Smooth muscle cell (in vitro differentiated cells): ENCODE data around the gene MAN1B1. TPM values are rescaled to one million over a fixed set of nuclear protein-coding genes. Genes with fewer than 3 reads are reported as not detected.
A peak's percentile ranks its signal among the peaks of the same experiment; 100 is the strongest.

Experiments used
- DNase-seq: peaks from one replicate; lab custom pipeline; 2025; ENCODE audit not compliant: unreplicated experiment; lab: John Stamatoyannopoulos, UW
- H2AFZ ChIP-seq: fragments of 200-600 bp; sonication (generic); 2 replicates; pipeline ENCODE4 v1.6.0; 2016; ENCODE audit warnings: antibody characterized with exemption, low read depth, mild to moderate bottlenecking
- H3F3A ChIP-seq: fragments of 200-600 bp; sonication (generic); 2 replicates; pipeline ENCODE4 v1.6.0; 2017; ENCODE audit warnings: antibody characterized with exemption, low read depth
- H3K27ac ChIP-seq: fragments of 200-600 bp; sonication (generic); 2 replicates; pipeline ENCODE4 v1.5.1; 2016; ENCODE audit warnings: low read depth, mild to moderate bottlenecking
- H3K27me3 ChIP-seq: fragments of 200-600 bp; sonication (generic); 2 replicates; pipeline ENCODE4 v1.6.1; 2016; ENCODE audit warnings: low read depth, mild to moderate bottlenecking
- H3K36me3 ChIP-seq: fragments of 200-600 bp; sonication (generic); 2 replicates; pipeline ENCODE4 v1.5.1; 2016; ENCODE audit warnings: low read depth
- H3K4me1 ChIP-seq: fragments of 200-600 bp; sonication (generic); 2 replicates; pipeline ENCODE4 v1.5.1; 2016; ENCODE audit warnings: low read depth
- H3K4me2 ChIP-seq: fragments of 200-600 bp; sonication (generic); 2 replicates; pipeline ENCODE4 v1.6.0; 2016; ENCODE audit warnings: mild to moderate bottlenecking
- H3K4me3 ChIP-seq: fragments of 200-600 bp; sonication (generic); 2 replicates; pipeline ENCODE4 v1.5.1; 2016; ENCODE audit warnings: mild to moderate bottlenecking
- H3K79me2 ChIP-seq: fragments of 200-600 bp; sonication (generic); 2 replicates; pipeline ENCODE4 v1.6.0; 2016; ENCODE audit warnings: low read depth, mild to moderate bottlenecking
- H3K9ac ChIP-seq: fragments of 200-600 bp; sonication (generic); 2 replicates; pipeline ENCODE4 v1.6.0; 2016; ENCODE audit warnings: low read depth
- H3K9me3 ChIP-seq: fragments of 200-600 bp; sonication (generic); replicated peaks from 2 replicates; pipeline ENCODE4 v1.5.1; 2016; ENCODE audit warnings: low read depth
- H4K20me1 ChIP-seq: fragments of 200-600 bp; sonication (generic); 2 replicates; pipeline ENCODE4 v1.6.0; 2016; ENCODE audit warnings: low read depth
- CTCF ChIP-seq: fragments of 200-600 bp; sonication (generic); IDR thresholded peaks from 2 replicates; pipeline ENCODE4 v1.5.1; 2017; ENCODE audit warnings: borderline replicate concordance, mild to moderate bottlenecking, antibody characterized with exemption; ENCODE audit not compliant: insufficient read depth, poor library complexity, severe bottlenecking
- whole genome bisulfite sequencing: methylation state at CpG from one replicate; pipeline ENCODE4 v1.1.7; 2016; ENCODE audit warnings: low lambda C conversion rate; 5-methylcytosine and 5-hydroxymethylcytosine counted together
- polyA plus RNA-seq: library from polyadenylated mRNA; unstranded; fragments of >200 nt; fragmentation: Nextera tagmentation; extraction: Ambion mirVana; gene quantifications from 2 replicates; pipeline ENCODE4 v1.2.1, GENCODE V29; 2016
- total RNA-seq: library from RNA; depleted of rRNA; stranded (reverse); fragments of >200 nt; gene quantifications from 2 replicates; pipeline ENCODE4 v1.2.3, GENCODE V29; 2014

MAN1B1 gene
- total and polyA plus RNA-seq, 2 experiments from 2014 or later, result 62.9 to 97.1 TPM

- no peaks in the 10 kb centered on the region for H3K79me2 ChIP-seq
- TF ChIP-seq CTCF, result no peak
- no peaks in the 10 kb centered on the region for H3F3A ChIP-seq
- no peaks in the 10 kb centered on the region for H3K4me1 ChIP-seq
- H3K4me2 ChIP-seq, result peak within 1 kb of the TSS; percentile 51
- H3K36me3 ChIP-seq, result no peaks in the 10 kb centered on the region
- no peak within 1 kb of the TSS for H3K9ac ChIP-seq
- 23% methylated on average over 56 of the region's 104 CpGs for WGBS
- H3K9me3 ChIP-seq, result no peaks in the 10 kb centered on the region
- no peak within 1 kb of the TSS for H3K4me3 ChIP-seq
- peaks cover 79% of the 10 kb centered on the region for H3K27me3 ChIP-seq
- no peak within 1 kb of the TSS for H3K27ac ChIP-seq
- H2AFZ ChIP-seq, result no peak within 1 kb of the TSS
- H4K20me1 ChIP-seq, result no peaks in the 10 kb centered on the region
- peak; percentile 9 for DNase-seq
Observed at GRCh38 chr9:137138722-137139467, 52.1 kb downstream of the MAN1B1 start, which contains the start of gene GRIN1. Gene GRIN1 (plus strand): TSS chr9:137139154. CDS start chr9:137139487, 333 bp downstream.

DNA sequence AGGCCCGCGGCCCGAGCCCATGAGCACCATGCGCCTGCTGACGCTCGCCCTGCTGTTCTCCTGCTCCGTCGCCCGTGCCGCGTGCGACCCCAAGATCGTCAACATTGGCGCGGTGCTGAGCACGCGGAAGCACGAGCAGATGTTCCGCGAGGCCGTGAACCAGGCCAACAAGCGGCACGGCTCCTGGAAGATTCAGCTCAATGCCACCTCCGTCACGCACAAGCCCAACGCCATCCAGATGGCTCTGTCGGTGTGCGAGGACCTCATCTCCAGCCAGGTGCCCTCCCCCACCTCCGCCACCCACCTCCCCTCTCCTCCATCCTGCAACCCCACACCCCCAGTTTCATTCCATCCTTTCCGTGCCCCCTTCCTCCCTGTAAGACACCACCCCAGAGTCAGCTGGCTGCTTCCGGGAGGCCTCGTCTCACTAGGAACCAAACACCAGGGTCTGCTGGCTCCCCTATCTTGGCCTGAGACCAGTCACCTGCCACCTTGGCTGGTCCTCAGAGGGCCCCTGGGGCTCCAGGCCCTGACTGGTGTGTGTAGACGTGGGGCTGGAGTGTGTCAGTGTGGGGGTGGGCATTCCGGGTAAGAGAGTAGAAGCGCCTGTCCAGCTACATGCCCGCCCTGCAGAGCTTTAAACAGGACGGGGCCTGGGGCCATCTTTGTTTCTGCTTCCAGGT, 52.8 kb downstream of the MAN1B1 start:
- Histone ChIP-seq H3K9ac (no peak overlapping the region), H3K4me2 (no peak overlapping the region), H3K36me3 (no peaks in the 10 kb centered on the region), H4K20me1 (no peaks in the 10 kb centered on the region), H3K27ac (no peak overlapping the region), H3F3A (no peaks in the 10 kb centered on the region), H3K4me1 (no peaks in the 10 kb centered on the region), H3K79me2 (no peaks in the 10 kb centered on the region), H3K4me3 (no peak overlapping the region), H3K9me3 (no peaks in the 10 kb centered on the region), H2AFZ (no peak overlapping the region), H3K27me3 (peaks cover 79% of the 10 kb centered on the region)
- TF ChIP-seq CTCF, result no peak
- 44% methylated on average over 35 of the region's 37 CpGs for WGBS
- no peak for DNase-seq

GRCh38 chr9:137140151-137141012, 53.6 kb downstream of the MAN1B1 start:
- Histone ChIP-seq H3K4me2 (no peak overlapping the region), H3K27me3 (peaks cover 79% of the 10 kb centered on the region), H3K9ac (no peak overlapping the region), H4K20me1 (no peaks in the 10 kb centered on the region), H3K4me1 (no peaks in the 10 kb centered on the region), H3F3A (no peaks in the 10 kb centered on the region), H3K4me3 (no peak overlapping the region), H3K36me3 (no peaks in the 10 kb centered on the region), H2AFZ (no peak overlapping the region), H3K9me3 (no peaks in the 10 kb centered on the region), H3K27ac (no peak overlapping the region), H3K79me2 (no peaks in the 10 kb centered on the region)
- 79% methylated on average over 21 of the region's 26 CpGs for WGBS
- DNase-seq, result no peak
- no peak for TF ChIP-seq CTCF
